ENCODE results near the gene TEX44.

The TEX44 gene

DNA sequence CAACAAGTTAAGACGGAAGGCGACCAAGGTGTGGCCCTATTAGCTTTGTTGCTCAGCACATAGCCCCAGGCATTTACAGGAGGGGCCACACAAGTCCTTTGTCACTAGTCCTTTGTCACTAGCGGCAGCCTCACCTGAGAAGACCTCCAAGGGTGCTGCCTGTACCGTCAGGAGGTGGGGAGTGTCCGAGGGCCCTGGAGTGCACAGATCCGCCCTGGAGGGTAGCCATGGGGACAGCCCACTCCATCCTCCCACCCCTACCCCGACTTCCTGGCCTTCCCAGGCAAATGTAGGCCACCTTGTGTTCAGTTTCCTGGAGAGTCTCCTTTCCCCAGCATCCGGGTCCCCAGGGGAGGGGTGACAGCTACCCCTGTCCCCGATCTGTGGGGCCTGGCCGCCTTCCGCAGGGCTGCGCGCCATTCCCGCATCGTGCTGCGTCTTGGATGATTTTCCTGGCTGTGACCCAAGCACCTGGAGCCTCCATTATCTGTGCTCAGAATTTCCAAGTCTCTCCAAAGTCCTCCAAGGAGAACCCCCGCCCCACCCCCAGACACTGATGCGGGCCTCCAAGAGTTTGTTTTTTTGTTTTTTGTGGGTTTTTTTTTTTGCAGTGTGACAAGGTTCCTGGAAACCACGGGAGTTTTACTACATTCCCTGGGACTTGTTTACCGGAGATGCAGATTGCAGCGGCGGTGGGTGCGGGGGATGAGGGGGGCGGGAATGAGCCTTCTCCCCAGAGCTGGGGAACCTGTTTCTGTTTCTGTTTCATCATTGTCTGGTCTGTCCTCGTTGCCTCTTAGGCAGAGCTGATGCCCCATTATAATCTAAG, 28.6 kb downstream of the TEX44 start:
- in situ Hi-C loops (cut with HindIII; ENCODE audit: low pct_ligation_motif_present, low pct_unique_long_range_greater_than_20kb, low sequenced_read_pairs) = no loop called here
- DNase-seq = no peak

DNA sequence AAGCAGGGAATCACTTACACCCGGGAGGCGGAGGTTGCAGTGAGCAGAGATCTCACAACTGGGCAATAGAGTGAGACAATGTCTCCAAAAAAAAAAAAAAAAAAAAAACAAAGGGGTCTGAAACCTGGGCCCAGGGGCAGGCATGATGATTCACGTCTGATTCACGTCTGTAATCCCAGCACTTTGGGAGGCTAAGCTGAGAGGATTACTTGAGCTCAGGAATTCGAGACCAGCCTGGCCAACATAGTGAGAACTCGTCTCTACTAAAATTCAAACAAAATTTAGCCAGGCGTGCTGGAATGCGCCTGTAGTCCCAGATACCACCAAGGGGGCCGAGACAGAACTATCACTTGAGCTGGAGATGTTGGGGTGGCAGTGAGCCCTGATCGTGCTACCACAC, 30.3 kb downstream of the TEX44 start:
- no peak for DNase-seq
- in situ Hi-C loops (cut with HindIII; ENCODE audit: low pct_ligation_motif_present, low pct_unique_long_range_greater_than_20kb, low sequenced_read_pairs) = no loop called here

DNA sequence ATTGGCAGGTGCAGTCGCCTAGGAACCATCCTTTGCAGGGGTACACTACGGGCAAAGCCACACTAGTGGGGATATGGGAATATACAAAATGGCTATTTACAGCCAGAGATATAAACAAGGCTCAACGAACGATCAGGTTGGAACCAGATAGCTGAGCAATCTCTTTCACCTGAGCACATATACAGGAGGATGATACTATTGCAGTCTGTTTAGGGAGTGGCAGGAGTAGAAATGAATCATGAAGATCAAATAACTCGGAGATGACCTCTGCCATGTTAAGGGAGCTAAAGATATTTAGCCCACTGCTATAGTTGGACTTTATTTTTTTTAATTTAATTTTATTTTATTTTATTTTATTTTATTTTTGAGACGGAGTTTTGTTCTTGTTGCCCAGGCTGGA, 33.8 kb downstream of the TEX44 start:
- in situ Hi-C loops (cut with HindIII; ENCODE audit: low pct_ligation_motif_present, low pct_unique_long_range_greater_than_20kb, low sequenced_read_pairs) = no loop called here
- DNase-seq = no peak

DNA sequence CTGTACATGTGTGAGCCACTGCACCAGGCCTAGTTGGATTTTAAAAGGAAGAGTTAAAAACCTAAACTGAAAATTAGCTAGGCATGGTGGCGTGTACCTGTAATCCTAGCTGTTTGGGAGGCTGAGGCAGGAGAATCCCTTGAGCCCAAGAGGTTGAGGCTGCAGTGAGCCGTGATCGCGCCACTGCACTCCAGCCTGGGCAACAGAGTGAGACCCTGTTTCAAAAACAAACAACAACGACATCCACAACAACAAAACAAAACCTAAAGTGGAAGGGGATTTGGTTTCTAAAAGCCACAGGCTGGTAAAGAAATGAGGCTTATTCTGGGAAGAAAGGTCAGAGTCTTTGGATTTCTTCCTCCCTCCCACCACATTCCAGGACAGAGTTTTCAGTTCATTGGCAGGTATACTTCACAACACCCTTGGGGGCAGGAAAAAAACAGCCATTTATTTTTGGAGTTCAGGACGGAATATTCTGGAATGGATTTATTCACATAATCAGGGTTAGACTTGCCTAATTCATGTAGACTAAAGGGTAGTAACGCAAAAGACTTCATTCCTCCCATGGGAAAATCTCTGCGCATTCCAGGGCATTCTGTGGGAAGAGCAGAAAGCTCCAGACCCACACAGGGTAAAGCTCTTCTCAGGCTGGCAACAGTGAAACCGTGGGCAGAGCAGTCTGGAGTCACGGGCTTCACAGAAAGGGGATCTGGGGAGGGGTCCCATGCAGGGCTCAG, 34.9 kb downstream of the TEX44 start:
- in situ Hi-C loops (cut with HindIII; ENCODE audit: low pct_ligation_motif_present, low pct_unique_long_range_greater_than_20kb, low sequenced_read_pairs) = no loop called here
- DNase-seq = no peak

DNA sequence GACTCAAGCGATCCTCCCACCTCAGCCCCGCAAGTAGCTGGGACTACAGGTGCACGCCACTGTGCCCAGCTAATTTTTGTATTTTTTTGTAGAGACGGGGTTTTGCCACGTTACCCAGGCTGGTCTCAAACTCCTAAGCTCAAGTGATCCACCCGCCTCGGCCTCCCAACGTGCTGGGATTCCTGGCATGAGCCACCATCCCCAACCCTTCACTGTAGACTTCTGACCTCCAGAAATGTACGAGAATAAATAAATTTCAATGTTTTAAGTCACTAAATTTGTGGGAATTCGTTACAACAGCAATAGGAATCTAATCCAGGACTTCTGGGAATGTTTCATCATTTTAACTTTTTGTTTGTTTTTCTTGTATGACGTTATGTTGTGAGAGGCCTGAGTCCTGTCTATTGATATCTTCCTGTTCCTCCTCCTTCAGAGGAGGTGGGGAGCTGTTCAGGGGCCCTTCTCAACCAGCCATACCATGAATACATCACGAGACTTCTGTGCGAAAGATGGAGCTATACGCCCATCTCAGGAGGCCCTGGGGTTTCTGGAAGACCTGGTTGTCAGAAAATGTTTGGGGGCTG, 40.0 kb downstream of the TEX44 start:
- in situ Hi-C loops (cut with HindIII; ENCODE audit: low pct_ligation_motif_present, low pct_unique_long_range_greater_than_20kb, low sequenced_read_pairs) = no loop called here
- no peak for DNase-seq

DNA sequence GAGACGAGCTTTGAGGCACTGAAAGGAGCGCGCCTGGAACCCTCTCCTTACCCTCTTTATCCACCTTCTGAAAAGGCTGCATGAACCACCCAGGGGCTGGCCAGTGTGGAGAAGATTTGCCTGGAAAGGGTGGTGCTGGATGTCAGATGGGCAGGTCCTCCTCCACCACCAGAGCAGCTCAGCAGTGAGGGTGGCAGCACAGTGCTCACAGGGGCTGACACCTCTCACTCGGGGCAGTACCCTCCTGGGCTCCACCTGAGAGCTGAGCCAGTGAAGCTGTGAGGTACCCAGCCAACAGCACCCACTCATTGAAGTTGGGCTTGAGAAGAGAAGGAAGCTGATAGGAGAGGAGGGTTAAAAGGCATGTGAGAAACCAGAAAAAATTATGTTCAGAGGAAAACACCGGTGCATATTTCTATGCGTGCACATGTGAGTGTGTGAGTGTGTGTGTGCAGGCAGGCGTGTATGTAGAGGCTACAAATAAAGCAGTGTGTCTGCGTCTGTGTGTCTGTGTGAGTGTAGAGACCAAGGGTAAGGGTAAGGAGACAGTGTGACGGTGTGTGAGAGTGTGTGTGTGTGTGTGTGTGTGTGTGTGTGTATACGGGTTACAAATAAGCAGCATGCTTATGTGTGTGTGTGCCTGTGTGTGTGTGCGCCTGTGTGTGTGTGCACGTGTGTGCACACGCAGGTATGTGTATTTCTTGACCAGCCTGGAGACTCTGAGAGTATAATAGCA, 40.7 kb downstream of the TEX44 start:
- no peak for DNase-seq
- in situ Hi-C loops (cut with HindIII; ENCODE audit: low pct_ligation_motif_present, low pct_unique_long_range_greater_than_20kb, low sequenced_read_pairs) = no loop called here

DNA sequence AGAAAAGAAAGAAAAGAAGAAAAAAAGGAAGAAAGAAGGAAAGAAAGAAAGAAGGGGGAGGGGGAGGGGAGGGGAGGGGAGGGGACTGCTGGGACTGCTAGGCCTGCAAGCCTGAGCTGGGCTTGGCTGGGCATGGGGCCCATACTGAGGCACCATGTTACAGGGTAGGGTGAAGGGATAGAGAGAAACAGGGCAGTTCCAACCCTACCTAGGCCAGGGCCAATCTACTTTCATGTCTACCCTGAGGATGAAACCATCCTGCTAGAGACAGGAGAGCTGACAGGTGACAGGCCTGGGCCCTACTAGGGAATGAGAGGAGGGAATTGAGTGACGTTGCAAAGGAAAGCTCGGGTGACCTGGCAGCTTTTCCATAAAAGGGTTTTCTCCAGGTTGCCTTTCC, 41.7 kb downstream of the TEX44 start:
- in situ Hi-C loops (cut with HindIII; ENCODE audit: low pct_ligation_motif_present, low pct_unique_long_range_greater_than_20kb, low sequenced_read_pairs) = no loop called here
- DNase-seq = no peak

DNA sequence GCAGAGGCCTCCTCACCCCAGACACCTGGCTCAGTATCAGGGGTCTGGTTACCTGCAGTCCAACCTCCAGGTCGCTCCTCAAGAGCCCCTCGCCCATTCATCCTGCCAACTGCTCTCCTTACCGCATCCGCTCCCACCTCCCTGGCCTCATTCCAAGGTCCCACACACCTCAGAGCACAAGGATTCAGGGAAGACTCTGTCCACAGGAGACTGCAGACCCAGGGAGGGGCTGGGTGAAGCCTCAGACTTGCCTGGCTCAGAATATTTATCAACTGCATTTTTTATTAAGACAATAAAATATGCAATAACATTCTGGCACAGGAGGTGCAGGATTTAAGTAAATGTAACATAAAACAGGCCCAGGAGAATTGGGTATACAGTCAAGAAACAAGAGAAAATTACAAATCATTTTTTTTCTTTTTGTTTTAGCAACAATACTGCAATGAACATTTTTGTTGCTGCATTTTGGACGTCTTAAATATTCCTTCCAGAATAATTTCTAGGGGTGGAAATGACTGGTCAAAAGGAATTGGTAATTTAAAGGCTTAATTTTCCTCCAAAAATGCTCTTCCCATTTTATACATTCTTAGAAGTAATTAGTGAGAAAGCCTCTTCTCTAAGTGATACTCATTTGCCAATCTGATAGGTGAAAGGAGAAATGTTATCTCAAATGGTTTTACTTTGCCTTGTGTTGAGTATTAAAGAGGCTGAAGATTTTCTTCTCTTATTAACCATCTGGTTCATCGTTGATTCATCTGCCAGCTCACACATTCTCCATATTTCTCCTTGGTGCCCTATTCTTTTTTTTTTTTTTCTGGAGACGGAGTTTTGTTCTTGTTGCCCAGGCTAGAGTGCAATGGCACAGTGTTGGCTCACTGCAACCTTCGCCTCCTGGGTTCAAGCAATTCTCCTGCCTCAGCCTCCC, 42.5 kb downstream of the TEX44 start:
- DNase-seq = no peak
- in situ Hi-C loops (cut with HindIII; ENCODE audit: low pct_ligation_motif_present, low pct_unique_long_range_greater_than_20kb, low sequenced_read_pairs) = no loop called here

DNA sequence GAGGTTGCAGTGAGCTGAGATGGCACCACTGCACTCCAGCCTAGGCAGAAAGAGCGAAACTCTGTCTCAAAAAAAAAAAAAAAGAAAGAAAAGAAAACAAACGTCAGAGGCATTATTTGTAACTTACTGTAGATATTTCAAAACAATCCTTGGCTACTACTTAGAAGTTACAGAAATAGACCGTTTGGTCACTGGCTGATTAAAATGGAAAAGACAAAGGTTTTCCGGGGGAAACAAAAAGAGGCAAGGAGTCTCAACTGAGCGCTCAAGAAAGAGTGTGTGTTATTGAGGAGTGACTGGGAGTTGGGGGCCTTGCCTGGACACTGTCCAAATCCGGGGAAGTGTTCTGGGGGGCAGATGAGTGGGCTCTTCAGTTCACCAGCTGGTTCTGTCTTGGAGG, 47.6 kb downstream of the TEX44 start:
- no peak for DNase-seq
- in situ Hi-C loops (cut with HindIII; ENCODE audit: low pct_ligation_motif_present, low pct_unique_long_range_greater_than_20kb, low sequenced_read_pairs) = no loop called here

DNA sequence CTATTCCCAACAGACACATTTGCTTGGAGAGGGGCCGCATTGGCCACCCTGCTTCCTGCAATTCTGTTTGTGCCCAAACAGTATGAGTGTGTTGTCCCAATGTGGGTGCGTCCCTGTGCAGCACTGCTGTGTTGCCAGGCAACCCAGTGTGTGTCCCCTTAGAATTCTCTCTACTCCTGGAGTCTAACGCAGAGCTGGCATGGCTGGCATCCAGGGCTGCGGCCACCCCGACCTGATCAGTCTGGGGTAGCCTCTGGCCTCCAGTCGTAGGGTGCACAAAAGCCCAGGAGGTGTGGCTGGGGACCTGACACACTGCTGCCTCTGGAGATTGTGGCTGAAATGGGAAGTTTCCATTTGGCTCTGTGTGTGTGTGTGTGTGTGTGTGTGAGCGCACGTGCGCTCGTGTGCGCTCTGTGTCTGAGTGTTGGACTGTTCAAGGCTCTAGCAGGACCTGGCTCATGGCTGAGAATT, 48.0 kb downstream of the TEX44 start:
- in situ Hi-C loops (cut with HindIII; ENCODE audit: low pct_ligation_motif_present, low pct_unique_long_range_greater_than_20kb, low sequenced_read_pairs) = no loop called here

DNA sequence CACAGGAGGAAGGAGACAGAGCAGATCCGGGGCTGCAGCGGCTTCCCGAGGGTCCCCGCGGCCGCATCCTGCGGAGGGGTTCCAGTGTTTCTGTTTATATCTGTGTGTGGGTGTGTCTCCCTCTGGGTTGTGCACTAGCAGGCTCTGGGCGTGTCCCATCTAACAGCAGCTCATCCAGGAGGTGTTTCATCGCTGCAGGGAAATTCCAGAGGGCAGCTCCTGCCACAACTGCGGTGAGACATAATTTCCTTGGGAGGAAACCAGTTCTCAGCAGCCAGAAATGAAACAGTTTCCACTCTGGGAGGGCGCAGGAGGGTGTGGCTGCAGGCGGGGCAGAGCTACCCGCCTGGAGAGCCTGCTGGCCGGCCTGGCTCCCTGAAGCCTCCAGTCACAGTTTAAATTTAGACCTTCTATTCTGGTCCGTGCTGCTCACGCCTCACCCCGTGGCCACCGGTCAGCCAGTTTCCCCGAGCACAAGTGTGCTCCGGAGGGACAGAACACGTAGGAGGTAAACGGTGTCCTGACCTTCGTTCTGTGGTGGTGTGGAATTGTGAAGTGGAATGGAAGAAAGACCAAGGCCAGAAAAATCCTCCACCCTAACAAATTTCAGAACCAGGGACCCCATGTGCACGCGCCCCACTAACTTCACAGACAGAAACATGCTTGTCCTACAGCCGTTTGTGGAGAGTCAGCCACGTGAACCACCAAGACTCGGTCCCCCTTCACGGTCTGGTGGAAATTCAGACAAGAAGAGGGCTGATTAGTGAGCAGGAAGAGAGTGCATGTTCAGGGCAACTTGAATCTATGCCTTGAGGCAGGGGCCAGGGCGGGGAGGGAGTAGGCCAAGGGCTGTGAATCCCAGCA, 50.2 kb downstream of the TEX44 start:
- in situ Hi-C loops (cut with HindIII; ENCODE audit: low pct_ligation_motif_present, low pct_unique_long_range_greater_than_20kb, low sequenced_read_pairs) = no loop called here
- DNase-seq = peak; percentile 98

More for the DNA sequence above, 48.0 kb downstream of the TEX44 start:
- DNase-seq = no peak

DNA sequence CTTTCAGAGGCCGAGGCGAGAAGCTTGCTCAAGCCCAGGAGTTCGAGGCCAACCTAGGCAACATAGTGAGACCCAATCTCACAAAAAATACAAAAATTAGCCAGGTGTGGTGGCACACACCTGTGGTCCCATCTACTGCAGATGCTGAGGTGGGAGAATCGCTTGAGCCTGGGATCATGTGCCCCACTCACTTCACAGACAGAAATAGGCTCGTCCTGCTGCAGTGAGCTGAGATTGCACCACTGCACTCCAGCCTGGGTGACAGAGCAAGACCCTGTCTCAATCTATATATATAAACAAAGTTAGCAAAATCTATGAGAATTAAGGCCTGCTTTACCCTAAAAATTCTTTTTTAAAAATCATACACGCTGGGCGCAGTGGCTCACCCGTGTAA, 50.8 kb downstream of the TEX44 start:
- in situ Hi-C loops (cut with HindIII; ENCODE audit: low pct_ligation_motif_present, low pct_unique_long_range_greater_than_20kb, low sequenced_read_pairs) = no loop called here
- no peak for DNase-seq
